ENCODE data around the gene CELA2A.

The CELA2A gene

DNA sequence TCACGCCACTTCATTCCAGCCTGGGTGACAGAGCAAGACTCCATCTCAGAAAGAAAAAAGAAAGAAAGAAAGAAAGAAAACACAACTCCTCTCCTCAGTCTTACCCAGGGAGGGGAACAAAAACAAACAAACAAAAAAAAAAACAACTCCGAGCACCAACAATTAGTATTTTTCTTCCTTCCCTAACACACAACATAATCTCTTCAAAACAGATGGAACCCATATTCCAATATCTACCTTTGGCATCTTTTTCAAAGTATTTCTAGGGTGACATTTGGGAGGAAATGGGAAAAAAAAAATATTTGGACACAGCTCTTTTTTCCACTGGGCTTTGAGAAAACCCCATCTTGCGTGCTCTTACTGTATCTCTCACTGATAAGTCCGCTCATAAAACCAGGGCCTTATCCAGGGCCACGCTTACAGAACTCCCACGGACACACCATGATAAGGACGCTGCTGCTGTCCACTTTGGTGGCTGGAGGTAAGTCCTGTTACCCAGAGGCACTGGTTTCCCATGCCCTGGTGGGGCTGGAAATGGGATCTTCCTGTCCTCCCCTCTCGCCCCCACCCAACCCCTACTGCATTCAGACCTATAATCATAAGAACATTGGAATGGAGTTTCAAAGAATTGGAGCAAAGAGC, at the start of gene CELA2A:
CELA2A (plus strand) TSS at position 420 of the 642 bp plus-strand sequence; CDS start at position 442, 22 bp downstream.
- no peak within 1 kb of the TSS for H3K27ac Mint-ChIP-seq
- no peaks in the 10 kb centered on the region for H3K36me3 Mint-ChIP-seq
- H3K4me3 Mint-ChIP-seq: no peak within 1 kb of the TSS
- no peaks in the 10 kb centered on the region for H3K9me3 Mint-ChIP-seq
- no peak for DNase-seq
- CTCF ChIA-PET: no interaction called here
- H3K27me3 Mint-ChIP-seq: peaks cover 12% of the 10 kb centered on the region
- no peaks in the 10 kb centered on the region for H3K4me1 Mint-ChIP-seq

DNA sequence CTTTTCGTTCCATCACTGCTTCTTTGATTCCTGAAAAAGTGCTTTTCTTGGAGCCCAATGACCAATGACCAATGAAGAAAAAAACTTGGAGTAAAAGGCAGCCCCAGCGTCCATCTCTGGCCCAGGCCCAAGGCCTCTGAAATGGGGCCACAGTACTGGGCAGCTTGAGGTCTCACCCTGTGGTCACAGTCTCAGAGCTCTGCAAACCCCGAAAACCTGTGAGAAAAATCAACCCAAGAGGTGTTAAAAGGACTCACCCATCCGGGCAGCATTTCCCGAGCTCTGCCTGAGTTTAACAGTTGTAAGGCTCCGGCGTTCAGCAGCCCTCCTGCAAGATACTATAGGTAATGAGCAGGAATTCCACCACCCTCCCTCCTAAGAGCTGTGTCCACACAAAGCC, 49.0 kb upstream of the CELA2A start:
- no peak for DNase-seq
- CTCF ChIA-PET: interaction anchor here (1.0 to 3.7 kb wide), 2 partner anchors 19 to 83 kb away, joined by 4 to 11 read pairs; no protein-coding TSS in a partner anchor
- H3K27ac Mint-ChIP-seq: no peak overlapping the region
- peaks cover 58% of the 10 kb centered on the region for H3K27me3 Mint-ChIP-seq
- H3K36me3 Mint-ChIP-seq: peaks cover 10% of the 10 kb centered on the region
- no peak overlapping the region for H3K4me3 Mint-ChIP-seq
- peaks cover 26% of the 10 kb centered on the region for H3K4me1 Mint-ChIP-seq
- no peaks in the 10 kb centered on the region for H3K9me3 Mint-ChIP-seq

DNA sequence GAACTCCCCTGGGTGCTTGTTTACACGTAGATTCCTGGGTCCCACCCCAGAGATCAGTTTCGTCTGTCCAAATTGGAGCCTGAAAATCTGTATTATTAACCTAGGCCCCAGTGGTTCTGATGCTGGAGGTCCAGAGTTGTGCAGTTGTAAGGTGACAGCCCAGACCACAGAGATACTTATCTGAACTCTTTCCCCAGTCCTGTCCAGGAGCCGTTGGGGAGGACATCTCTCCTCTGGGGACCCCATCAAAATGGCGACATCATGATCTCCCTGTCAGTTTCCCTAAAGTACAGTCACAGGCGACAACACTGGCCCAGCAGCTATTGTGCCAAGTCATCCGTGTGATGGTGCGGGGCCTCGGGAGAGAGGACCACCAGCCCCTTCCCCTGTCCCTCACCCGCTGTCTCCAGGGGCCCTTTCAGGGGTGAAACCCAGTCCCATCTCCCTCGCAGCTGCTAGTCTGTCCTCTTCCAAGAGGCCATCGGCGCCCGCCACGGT, 47.6 kb upstream of the CELA2A start:
- Mint-ChIP-seq H3K27ac (peak overlapping the region; percentile 67), H3K27me3 (peaks cover 52% of the 10 kb centered on the region), H3K9me3 (no peaks in the 10 kb centered on the region), H3K36me3 (peaks cover 10% of the 10 kb centered on the region), H3K4me1 (peaks cover 27% of the 10 kb centered on the region), H3K4me3 (peak overlapping the region; percentile 94)
- no peak for DNase-seq
- CTCF ChIA-PET: interaction anchor here (1.0 kb wide), 1 partner anchor 18 kb away, joined by 4 read pairs; no protein-coding TSS in a partner anchor

DNA sequence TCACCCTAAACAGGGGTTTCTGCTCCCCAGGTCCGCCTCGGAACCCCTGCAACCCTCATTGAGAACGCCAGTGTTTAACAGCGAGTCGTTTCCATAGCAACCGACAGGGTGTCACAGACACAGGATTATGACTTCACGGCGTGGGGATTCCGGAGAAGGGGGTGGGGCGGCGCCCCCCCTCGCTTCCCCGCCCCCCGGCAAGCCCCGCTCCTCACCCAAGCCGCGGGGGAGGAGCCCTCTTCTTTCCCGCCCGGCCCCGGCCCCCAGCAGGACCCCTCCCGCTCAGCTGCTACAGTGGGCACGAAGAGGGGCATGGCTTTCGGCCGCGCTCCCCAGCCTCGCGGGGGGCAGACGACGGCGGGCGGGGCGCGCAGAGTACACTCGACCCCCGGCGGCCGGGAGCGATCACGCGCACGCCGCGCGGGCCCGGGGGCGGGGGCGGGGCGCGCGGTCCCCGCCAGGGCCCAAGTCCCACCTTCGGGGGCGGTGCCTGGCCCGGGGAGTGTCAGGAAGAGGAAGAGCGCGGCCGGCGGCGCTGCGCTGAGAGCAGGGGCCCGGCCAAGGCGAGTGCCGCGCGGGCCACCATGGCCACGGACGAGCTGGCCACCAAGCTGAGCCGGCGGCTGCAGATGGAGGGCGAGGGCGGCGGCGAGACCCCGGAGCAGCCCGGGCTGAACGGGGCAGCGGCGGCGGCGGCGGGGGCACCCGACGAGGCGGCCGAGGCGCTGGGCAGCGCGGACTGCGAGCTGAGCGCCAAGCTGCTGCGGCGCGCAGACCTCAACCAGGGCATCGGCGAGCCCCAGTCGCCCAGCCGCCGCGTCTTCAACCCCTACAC, 46.9 kb upstream of the CELA2A start, which contains the start of gene EFHD2:
EFHD2 (plus strand) TSS at position 501 of the 835 bp plus-strand sequence; CDS start at position 585, 84 bp downstream.
- Mint-ChIP-seq H3K27me3 (peaks cover 47% of the 10 kb centered on the region), H3K27ac (peak within 1 kb of the TSS; percentile 84), H3K4me3 (peak within 1 kb of the TSS; percentile 94), H3K36me3 (peaks cover 12% of the 10 kb centered on the region), H3K4me1 (peaks cover 29% of the 10 kb centered on the region), H3K9me3 (no peaks in the 10 kb centered on the region)
- DNase-seq: peak; percentile 89
- CTCF ChIA-PET: no interaction called here

DNA sequence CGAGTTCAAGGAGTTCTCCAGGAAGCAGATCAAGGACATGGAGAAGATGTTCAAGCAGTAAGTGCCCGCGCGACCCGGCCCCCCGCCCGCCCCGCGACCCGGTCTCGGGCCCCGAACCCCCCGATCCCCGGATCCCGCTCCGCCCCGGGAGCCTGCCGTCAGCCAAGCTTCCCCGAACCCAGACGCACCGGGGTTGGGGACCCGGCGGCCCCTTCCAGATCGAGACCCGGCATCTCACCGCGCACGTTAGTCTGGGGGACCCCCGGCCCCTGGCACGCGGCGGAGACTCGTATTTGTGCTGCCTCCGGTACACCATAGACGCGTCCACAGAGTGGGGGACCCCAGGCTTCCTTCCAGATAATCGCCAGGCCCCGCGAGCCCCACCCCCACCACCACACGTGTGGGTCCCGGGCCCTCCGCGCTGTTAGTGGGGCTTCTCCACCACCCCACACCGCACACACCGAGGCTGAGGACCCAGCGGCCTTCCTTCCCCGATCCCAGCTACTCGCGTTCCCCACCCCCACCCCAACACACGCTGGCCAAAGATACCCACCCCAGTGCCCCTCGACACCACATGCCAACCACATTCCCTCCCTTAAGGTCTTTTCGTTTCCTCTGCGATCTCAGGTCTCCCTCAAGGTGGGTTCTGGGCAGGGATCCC, 46.2 kb upstream of the CELA2A start:
- Mint-ChIP-seq H3K4me1 (peaks cover 37% of the 10 kb centered on the region), H3K27me3 (peaks cover 40% of the 10 kb centered on the region), H3K4me3 (peak overlapping the region; percentile 94), H3K27ac (peak overlapping the region; percentile 84), H3K9me3 (no peaks in the 10 kb centered on the region), H3K36me3 (peaks cover 18% of the 10 kb centered on the region)
- DNase-seq: peak; percentile 39
- CTCF ChIA-PET: interaction anchor here (0.8 kb wide), 1 partner anchor 21 kb away, joined by 3 read pairs; no protein-coding TSS in a partner anchor

DNA sequence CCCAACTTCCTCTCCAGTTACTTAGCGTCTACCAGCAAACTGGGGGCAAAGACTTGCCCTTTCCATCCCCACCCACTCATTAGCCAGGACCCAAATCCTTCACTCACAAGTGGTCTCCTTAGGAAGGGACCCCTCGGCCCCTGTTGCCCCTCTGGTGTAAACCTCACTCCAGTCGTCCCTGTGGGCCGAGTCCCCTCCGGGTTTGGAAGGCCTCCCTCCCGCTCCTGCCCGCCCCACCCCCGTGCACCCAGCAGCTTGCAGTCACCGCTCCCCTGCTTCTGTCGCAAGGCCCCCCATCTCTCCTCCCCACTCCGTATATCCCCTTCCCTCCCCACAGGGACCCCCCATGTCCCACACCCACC, 45.7 kb upstream of the CELA2A start:
- H3K27ac Mint-ChIP-seq: peak overlapping the region; percentile 84
- peak; percentile 31 for DNase-seq
- CTCF ChIA-PET: interaction anchor here (0.8 to 1.2 kb wide), 2 partner anchors 17 to 21 kb away, joined by 3 read pairs; no protein-coding TSS in a partner anchor
- H3K27me3 Mint-ChIP-seq: peaks cover 35% of the 10 kb centered on the region
- H3K9me3 Mint-ChIP-seq: no peaks in the 10 kb centered on the region
- H3K4me3 Mint-ChIP-seq: peak overlapping the region; percentile 94
- H3K36me3 Mint-ChIP-seq: peaks cover 21% of the 10 kb centered on the region
- peaks cover 42% of the 10 kb centered on the region for H3K4me1 Mint-ChIP-seq

DNA sequence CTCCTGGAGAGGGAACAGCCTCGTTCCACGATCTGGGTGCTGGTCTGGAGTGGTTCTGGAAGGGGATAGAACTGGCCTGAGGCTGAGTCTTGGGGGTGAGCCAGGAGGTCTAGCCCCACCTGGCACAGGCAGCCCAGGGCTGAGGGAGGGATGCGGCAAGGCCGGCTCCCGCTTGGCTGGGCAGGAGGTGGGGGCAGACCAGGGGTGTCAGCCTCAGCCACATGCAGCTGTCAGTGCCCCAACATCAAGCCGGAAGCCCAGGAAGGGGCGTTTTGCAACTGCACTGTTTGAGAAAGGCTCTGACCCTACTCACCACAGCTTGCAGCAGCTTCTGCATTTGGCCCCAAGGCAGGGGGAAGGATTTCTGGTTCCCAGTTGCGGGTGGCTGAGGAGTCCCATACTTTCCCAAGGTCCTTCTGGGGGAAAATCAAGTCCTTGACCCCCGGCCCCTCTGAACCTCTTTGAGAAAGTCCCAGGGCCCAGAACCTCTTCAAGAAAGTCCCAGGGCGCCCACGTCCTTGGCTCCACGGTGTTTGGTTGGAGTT, 44.9 kb upstream of the CELA2A start:
- DNase-seq: peak; percentile 58
- peaks cover 27% of the 10 kb centered on the region for H3K27me3 Mint-ChIP-seq

DNA sequence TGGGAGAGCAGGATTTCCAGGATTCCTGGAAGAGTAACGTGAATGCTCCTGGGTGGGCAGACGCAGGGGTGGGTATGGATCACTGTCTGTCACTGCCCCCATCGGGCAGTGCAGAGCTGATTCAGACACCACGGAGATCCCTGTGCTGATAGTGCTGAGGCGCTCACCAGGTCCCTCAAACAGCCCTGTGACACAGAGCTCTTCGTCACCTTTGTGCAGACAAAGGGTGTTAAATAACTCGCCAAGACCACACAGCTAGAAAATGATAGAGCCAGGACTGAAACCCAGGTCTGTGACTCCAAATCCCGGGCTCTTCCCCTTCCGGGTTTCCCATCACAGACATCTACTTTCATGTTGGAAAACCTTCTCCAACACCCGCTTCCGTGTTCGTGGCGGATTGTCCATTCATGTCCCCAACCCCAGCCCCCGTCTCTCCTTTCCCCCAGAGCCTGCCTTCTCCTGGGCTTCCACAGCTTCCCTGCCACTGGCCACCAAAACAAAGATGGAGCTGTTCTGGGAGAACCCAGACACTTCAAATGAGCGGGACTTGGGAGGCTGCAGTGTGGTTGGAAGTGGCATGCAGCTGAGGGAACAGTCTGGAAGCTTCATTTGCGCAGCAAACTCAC, 44.2 kb upstream of the CELA2A start:
- Mint-ChIP-seq H3K4me1 (peaks cover 56% of the 10 kb centered on the region), H3K9me3 (no peaks in the 10 kb centered on the region), H3K27ac (peak overlapping the region; percentile 45), H3K36me3 (peaks cover 25% of the 10 kb centered on the region), H3K27me3 (peaks cover 21% of the 10 kb centered on the region), H3K4me3 (peak overlapping the region; percentile 94)
- CTCF ChIA-PET: interaction anchor here (1.2 kb wide), 2 partner anchors 16 to 19 kb away, joined by 3 to 4 read pairs; no protein-coding TSS in a partner anchor
- no peak for DNase-seq

More for the DNA sequence above, 44.9 kb upstream of the CELA2A start:
- H3K9me3 Mint-ChIP-seq: no peaks in the 10 kb centered on the region
- H3K4me1 Mint-ChIP-seq: peaks cover 50% of the 10 kb centered on the region
- peak overlapping the region; percentile 69 for H3K27ac Mint-ChIP-seq
- CTCF ChIA-PET: interaction anchor here (1.2 kb wide), 2 partner anchors 16 to 20 kb away, joined by 3 to 4 read pairs; no protein-coding TSS in a partner anchor
- H3K4me3 Mint-ChIP-seq: peak overlapping the region; percentile 94
- H3K36me3 Mint-ChIP-seq: peaks cover 25% of the 10 kb centered on the region

DNA sequence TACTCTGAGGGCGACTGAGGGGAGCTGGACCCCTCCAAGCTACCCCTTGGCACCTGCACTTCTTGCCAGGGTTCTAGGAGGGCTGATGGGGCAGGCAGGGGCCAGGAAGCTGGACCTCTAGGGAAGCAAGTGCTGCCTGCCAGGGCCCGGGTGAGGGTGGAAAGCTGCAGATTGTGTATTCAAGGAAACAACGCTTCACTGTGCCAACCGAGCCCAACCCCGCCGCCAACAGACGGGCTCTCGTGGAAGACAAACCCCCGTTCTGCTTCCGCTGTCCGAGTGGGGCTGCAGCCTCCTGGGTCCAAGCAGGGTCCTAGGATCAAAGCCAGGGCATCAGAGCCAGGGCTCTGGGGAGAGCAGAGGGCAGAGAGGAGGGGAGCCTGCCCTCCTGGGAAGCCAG, 43.7 kb upstream of the CELA2A start:
- Mint-ChIP-seq H3K36me3 (peaks cover 25% of the 10 kb centered on the region), H3K4me1 (peaks cover 62% of the 10 kb centered on the region), H3K27ac (no peak overlapping the region), H3K9me3 (no peaks in the 10 kb centered on the region), H3K4me3 (no peak overlapping the region), H3K27me3 (peaks cover 16% of the 10 kb centered on the region)
- CTCF ChIA-PET: interaction anchor here (1.2 kb wide), 1 partner anchor 18 kb away, joined by 4 read pairs; no protein-coding TSS in a partner anchor
- DNase-seq: no peak

DNA sequence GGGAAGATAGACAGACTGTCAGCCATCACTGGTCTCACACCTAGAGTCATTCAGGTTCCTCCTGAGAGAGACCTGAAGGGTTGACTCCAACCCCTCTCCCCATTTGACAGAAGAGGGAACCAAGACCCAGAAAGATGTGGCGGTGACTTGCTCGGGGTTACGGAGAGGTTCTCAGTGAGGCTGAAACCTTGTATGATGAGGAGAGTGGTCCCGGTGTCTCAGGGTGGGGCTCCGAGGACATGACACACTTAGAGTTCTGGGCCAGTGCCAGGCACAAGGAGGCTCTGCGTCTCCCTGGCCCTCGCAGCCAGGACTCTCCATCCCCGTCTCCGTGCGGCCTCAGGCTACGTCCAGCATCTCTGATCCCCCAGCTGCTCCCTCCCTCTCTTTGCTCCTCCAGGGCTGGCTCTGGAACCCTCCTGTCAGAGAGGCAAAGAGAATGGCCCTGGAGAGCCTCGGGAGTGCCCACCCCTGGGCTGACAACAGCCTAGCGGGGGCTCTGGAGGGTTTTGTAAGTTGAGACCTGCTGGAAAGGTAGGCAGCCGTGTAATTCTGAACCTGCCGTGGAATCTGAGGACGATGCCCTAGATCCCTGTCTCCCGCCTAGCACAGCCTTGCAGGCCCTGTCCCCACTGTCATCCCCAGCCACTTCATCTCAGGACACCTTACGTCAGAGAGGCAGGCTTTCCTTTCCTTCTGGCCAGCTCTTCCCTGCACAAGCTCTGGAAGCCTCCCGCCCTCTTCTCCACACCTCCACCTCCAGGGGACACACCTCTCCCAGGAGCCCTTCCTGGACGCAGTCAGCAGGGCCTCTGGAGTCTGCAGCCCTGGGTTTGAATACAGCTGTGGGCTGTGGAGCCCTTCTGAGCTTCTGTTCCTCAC, 42.7 kb upstream of the CELA2A start:
- H3K4me3 Mint-ChIP-seq: no peak overlapping the region

DNA sequence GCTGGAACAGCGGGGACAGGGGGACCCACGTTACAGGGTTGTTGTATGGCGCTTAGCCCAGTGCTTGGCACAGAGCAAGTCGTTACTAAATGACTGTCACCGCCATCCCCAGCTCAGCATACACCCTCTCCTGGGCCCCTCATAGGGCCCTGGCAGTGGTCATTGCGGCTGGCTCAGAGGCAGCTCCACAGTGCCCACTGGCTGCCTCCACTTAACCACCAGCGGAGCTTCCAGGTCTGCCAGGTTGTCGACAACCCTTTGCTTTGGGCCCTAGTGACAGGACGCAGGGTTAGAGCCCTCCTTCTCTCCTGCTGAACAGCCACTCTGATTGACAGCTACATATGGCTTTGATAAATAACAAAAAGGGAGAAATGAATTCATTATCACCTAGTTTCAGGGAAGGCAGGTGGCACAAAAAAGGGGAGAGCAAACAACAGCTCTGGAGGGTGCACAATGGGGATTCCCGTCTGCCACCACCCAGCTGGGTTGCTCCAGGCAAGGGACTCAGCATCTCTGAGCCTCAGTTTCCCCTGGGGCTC, 42.0 kb upstream of the CELA2A start:
- Mint-ChIP-seq H3K27me3 (no peaks in the 10 kb centered on the region), H3K4me3 (no peak overlapping the region), H3K9me3 (no peaks in the 10 kb centered on the region), H3K36me3 (peaks cover 26% of the 10 kb centered on the region), H3K27ac (no peak overlapping the region), H3K4me1 (peaks cover 61% of the 10 kb centered on the region)
- DNase-seq: no peak
- CTCF ChIA-PET: interaction anchor here (1.2 kb wide), 1 partner anchor 91 kb away, joined by 4 read pairs; no protein-coding TSS in a partner anchor

More for the DNA sequence above, 42.7 kb upstream of the CELA2A start:
- peaks cover 25% of the 10 kb centered on the region for H3K36me3 Mint-ChIP-seq
- no peak for DNase-seq
- no peak overlapping the region for H3K27ac Mint-ChIP-seq
- H3K9me3 Mint-ChIP-seq: no peaks in the 10 kb centered on the region
- CTCF ChIA-PET: interaction anchor here (1.2 kb wide), 1 partner anchor 90 kb away, joined by 4 read pairs; no protein-coding TSS in a partner anchor
- H3K4me1 Mint-ChIP-seq: peaks cover 65% of the 10 kb centered on the region
- peaks cover 7% of the 10 kb centered on the region for H3K27me3 Mint-ChIP-seq

Measured in activated naive CD4-positive, alpha-beta T cell treated with anti-CD3 and anti-CD28 coated beads, Interleukin-2, amount 10 ng/mL, durations not matched to agents 7 days and 5 days (primary cell).